Panc1 (cell line): ENCODE results near the gene SLC4A4. TPM values are rescaled to one million over a fixed set of nuclear protein-coding genes. Genes with fewer than 3 reads are reported as not detected.

Experiments
- ATAC-seq: fragments of 200-7000 bp; cut with Tn5 transposase; 2 replicates; pipeline ENCODE4 v1.9.1; 2020; ENCODE audit warnings: mild to moderate bottlenecking, moderate library complexity
- BruUV-seq: library from RNA; stranded (reverse); fragments of 400-500 nt; replicated peaks from 2 replicates; lab custom pipeline; 2021; lab: Mats Ljungman, UMichigan
- CTCF ChIA-PET: fragments of 300-600 bp; sonication (Branson Sonifier 250); formaldehyde crosslinking; loops from one replicate; lab custom pipeline; 2022; ENCODE audit warnings: antibody characterized with exemption; lab: Charles Lee
- POLR2A ChIA-PET: fragments of 300-600 bp; sonication (Branson Sonifier 250); formaldehyde crosslinking; loops from one replicate; lab custom pipeline; 2022; ENCODE audit warnings: antibody characterized with exemption; lab: Charles Lee
- DNase-seq: peaks from one replicate; pipeline ENCODE4 v3.0.0-alpha.2; 2010; ENCODE audit warnings: low read depth, low spot score
- H3K27ac ChIP-seq: 2 replicates; pipeline ENCODE4 v1.5.1; 2011; ENCODE audit warnings: mild to moderate bottlenecking, low read length, inconsistent platforms
- H3K27me3 ChIP-seq: fragments of 200-500 bp; sonication (Bioruptor generic); 2 replicates; pipeline ENCODE4 v1.6.0; 2014; ENCODE audit warnings: low read length, inconsistent platforms; ENCODE audit not compliant: control insufficient read depth, insufficient read depth
- H3K36me3 ChIP-seq: fragments of 200-500 bp; sonication (Bioruptor generic); 2 replicates; pipeline ENCODE4 v1.5.1; 2014; ENCODE audit warnings: inconsistent platforms, mild to moderate bottlenecking, low read length, moderate library complexity; ENCODE audit not compliant: control insufficient read depth, insufficient read depth
- H3K4me1 ChIP-seq: 2 replicates; pipeline ENCODE4 v1.5.1; 2011; ENCODE audit warnings: inconsistent platforms, mild to moderate bottlenecking, low read length, moderate library complexity; ENCODE audit not compliant: control insufficient read depth, insufficient read depth
- H3K4me3 ChIP-seq, 2 experiments: 2 replicates each; pipeline ENCODE4 v1.5.1; 2011 to 2012; ENCODE audit warnings: low read depth in 2 of 2, low read length in 2 of 2, mild to moderate bottlenecking in 2 of 2, inconsistent platforms in 1 of 2, moderate library complexity in 1 of 2
- H3K9me3 ChIP-seq: fragments of 200-500 bp; sonication (Bioruptor generic); 2 replicates; pipeline ENCODE4 v1.5.1; 2014; ENCODE audit warnings: low read depth, mild to moderate bottlenecking, inconsistent platforms, low read length, moderate library complexity; ENCODE audit not compliant: control insufficient read depth, insufficient read depth
- CTCF ChIP-seq: fragments of 450-650 bp; IDR thresholded peaks from 2 replicates; pipeline ENCODE4 v1.5.1; 2017; ENCODE audit warnings: mild to moderate bottlenecking
- POLR2AphosphoS5 ChIP-seq: IDR thresholded peaks from 2 replicates; pipeline ENCODE4 v1.6.1; 2012; ENCODE audit warnings: mild to moderate bottlenecking, low read depth, low read length, moderate library complexity
- REST ChIP-seq, 2 experiments: IDR thresholded peaks; 2 replicates each; pipeline ENCODE4 v1.6.1; 2011 to 2012; ENCODE audit warnings: low read depth in 2 of 2, control low read depth in 1 of 2, low read length in 1 of 2, mild to moderate bottlenecking in 1 of 2, moderate library complexity in 1 of 2; ENCODE audit not compliant: insufficient read depth in 1 of 2
- SIN3A ChIP-seq: IDR thresholded peaks from 2 replicates; pipeline ENCODE4 v1.6.1; 2012; ENCODE audit warnings: low read depth, mild to moderate bottlenecking, low read length, moderate library complexity, borderline replicate concordance; ENCODE audit not compliant: insufficient read depth
- TCF7L2 ChIP-seq: IDR thresholded peaks from 2 replicates; pipeline ENCODE4 v1.6.1; 2011; ENCODE audit warnings: mild to moderate bottlenecking, low read depth, low read length, inconsistent platforms
- in situ Hi-C: cut with HindIII; loops from 2 replicates; pipeline ENCODE4 v1.10.0; 2016; ENCODE audit warnings: low sequenced_read_pairs, low pct_unique_long_range_greater_than_20kb
- intact Hi-C: fragments of 100-400 bp; cut with micrococcal nuclease; formaldehyde crosslinking; loops from one replicate; pipeline ENCODE4 v1.10.0; 2022; ENCODE audit not compliant: unreplicated experiment
- total RNA-seq: library from RNA; stranded (reverse); gene quantifications from one replicate; pipeline ENCODE4 v1.2.1, GENCODE V29; 2021; ENCODE audit not compliant: unreplicated experiment

The SLC4A4 gene
- total RNA-seq, 1 experiment from 2014 or later, result 0.26 TPM

GRCh38 chr4:71429962-71430361 is 91.1 kb downstream of the SLC4A4 start:
- no peak overlapping the region for H3K27ac ChIP-seq
- BruUV-seq, result no TSS peak
- TF ChIP-seq TCF7L2, result no peak
- TF ChIP-seq REST (IDR thresholded peaks at IDR 0.05; ENCODE audit: insufficient read depth in 1 of 2, low read depth in 2 of 2, low read length in 1 of 2), result no peak
- no peak for TF ChIP-seq SIN3A
- TF ChIP-seq CTCF, result no peak
- H3K27me3 ChIP-seq, result no peaks in the 10 kb centered on the region
- ChIA-PET POLR2A (no interaction called here), CTCF (no interaction called here)
- in situ Hi-C loops (no loop called here), intact Hi-C loops (no loop called here)
- no peak overlapping the region for H3K4me3 ChIP-seq
- no peak for DNase-seq
- no peaks in the 10 kb centered on the region for H3K9me3 ChIP-seq
- H3K36me3 ChIP-seq, result no peaks in the 10 kb centered on the region
- no peaks in the 10 kb centered on the region for H3K4me1 ChIP-seq
- no peak for ATAC-seq

GRCh38 chr4:71430609-71431008 is 91.8 kb downstream of the SLC4A4 start:
- H3K9me3 ChIP-seq, result no peaks in the 10 kb centered on the region
- in situ Hi-C loops (no loop called here), intact Hi-C loops (no loop called here)
- POLR2A ChIA-PET, result no interaction called here
- no peak overlapping the region for H3K27ac ChIP-seq
- BruUV-seq, result no TSS peak
- DNase-seq (no peak), ATAC-seq (no peak)
- TF ChIP-seq CTCF, result no peak
- TF ChIP-seq REST (IDR thresholded peaks at IDR 0.05; ENCODE audit: insufficient read depth in 1 of 2, low read depth in 2 of 2, low read length in 1 of 2), result no peak
- no peak for TF ChIP-seq POLR2AphosphoS5
- no peak for TF ChIP-seq SIN3A
- TF ChIP-seq TCF7L2, result no peak
- H3K36me3 ChIP-seq, result no peaks in the 10 kb centered on the region
- H3K27me3 ChIP-seq, result no peaks in the 10 kb centered on the region
- H3K4me3 ChIP-seq, result no peak overlapping the region
- H3K4me1 ChIP-seq, result no peaks in the 10 kb centered on the region
- CTCF ChIA-PET, result no interaction called here
